ENCODE data around the gene SLC2A11.

DNA sequence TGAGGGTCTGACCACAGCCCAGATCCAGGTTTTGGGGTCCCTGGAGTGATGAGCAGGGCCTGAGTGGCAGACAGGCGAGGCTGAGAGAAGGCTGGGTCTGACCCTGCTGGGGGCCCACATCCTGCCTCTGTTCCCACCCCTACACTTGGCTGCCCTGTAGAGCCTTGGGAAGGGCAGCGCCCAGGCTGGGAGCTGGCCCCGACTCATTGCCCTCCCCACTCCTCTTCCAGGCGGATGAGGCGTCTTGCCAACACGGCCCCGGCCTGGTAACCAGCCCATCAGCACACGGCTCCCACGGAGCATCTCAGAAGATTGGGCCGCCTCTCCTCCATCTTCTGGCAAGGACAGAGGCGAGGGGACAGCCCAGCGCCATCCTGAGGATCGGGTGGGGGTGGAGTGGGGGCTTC lies 23.8 kb upstream of the SLC2A11 start:
- TF ChIP-seq, protein P1, sequence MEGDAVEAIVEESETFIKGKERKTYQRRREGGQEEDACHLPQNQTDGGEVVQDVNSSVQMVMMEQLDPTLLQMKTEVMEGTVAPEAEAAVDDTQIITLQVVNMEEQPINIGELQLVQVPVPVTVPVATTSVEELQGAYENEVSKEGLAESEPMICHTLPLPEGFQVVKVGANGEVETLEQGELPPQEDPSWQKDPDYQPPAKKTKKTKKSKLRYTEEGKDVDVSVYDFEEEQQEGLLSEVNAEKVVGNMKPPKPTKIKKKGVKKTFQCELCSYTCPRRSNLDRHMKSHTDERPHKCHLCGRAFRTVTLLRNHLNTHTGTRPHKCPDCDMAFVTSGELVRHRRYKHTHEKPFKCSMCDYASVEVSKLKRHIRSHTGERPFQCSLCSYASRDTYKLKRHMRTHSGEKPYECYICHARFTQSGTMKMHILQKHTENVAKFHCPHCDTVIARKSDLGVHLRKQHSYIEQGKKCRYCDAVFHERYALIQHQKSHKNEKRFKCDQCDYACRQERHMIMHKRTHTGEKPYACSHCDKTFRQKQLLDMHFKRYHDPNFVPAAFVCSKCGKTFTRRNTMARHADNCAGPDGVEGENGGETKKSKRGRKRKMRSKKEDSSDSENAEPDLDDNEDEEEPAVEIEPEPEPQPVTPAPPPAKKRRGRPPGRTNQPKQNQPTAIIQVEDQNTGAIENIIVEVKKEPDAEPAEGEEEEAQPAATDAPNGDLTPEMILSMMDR (IDR thresholded peaks at IDR 0.05): no peak
- no peak for TF ChIP-seq POLR2A (IDR thresholded peaks at IDR 0.05)
